Stimulated activated CD4-positive, alpha-beta T cell treated with anti-CD3 and anti-CD28 coated beads, Interleukin-4, amount 100 ng/mL, for 1 hour (primary cell): ENCODE data around the gene SPAG4.
A peak's percentile ranks its signal among the peaks of the same experiment; 100 is the strongest.

Experiments
- DNase-seq: peaks from one replicate; pipeline ENCODE4 v3.0.0-alpha.2; 2020

SPAG4 gene

DNA sequence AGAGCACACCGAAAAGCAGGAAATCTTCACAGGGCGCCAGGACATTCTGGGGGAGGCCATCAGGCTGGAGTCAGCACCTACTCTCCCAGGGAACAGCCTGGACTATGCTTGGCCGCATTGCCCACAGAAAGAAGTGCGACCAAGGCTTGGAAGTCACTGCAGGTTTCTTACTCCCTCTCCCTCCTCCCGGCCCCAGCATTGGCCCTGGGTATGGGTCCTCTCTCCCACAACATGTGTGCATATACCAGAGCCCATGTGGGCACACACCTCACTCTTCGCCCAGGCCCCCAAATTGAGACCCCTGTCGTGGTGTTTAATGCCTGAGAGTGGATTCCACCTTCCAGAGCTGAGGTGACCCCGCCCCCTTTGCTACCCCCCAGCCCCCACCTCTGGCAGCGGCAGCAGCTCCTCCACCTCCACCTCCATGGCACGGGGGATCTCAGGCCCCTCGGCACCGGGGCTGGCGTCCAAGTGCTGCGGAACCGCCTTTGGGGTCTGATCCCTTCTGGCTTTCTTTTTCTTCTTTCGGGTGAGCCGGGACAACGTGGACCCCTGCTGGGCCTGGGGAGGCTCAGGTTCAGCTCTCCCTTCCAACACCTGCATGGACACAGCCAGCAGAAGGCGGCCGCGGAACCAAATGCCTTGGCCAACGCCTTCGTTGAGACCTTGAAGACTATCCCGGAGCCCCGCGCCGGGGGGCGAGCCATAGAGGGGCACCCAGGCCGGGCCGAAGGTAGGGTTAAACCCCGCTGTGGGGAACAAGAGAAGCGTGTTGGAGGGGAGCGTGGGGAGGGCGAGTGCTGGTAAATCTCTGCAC is 15.2 kb upstream of the SPAG4 start:
- no peak for DNase-seq

DNA sequence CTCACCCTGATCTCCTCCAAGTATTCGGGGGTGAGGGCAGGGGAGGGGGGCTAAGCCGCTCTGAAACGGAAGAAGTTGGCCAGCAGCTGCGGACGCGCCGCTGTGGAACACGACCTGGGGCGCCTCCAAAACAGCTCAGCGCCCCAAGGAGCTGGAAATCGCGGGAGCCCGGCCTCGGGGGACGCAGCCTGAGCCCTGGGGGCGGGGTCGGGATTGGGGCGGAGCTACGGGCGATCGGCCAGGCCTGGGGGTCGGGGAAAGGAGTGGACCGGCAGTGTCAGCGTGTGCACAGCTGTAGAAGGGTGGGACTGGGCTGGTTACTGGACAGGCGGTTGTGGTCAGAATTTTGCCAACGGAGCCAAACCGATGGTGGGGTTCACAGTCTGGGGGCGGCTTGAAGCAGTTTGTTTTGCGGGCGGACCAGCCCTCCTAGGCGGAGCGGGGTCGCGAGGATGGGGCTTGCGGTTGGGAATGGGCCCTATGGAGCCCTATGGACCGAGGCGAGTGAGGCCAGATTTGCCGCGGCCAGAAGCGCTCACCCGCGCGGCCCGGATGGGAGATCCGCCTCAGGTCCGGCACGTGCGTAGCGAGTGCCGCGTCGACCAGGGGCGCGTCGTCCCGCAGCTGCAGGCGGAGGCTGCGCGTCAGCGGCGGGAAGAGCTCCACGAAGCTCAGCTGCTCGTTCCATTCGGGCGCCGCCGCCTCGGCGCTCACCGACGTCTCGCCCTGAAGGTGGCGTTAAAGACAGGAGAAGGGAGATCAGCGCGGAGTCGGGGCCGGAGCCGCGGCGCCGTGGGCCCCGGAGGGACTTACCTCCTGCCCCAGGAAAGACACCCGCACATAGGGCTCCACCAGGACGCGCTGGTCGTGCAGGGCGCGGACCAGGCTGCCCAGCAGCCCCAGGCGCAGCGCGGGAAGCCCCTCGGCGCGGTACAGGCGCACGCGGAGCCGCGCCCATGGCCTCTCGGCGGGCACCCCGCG is 14.3 kb upstream of the SPAG4 start:
- peak; percentile 78 for DNase-seq

DNA sequence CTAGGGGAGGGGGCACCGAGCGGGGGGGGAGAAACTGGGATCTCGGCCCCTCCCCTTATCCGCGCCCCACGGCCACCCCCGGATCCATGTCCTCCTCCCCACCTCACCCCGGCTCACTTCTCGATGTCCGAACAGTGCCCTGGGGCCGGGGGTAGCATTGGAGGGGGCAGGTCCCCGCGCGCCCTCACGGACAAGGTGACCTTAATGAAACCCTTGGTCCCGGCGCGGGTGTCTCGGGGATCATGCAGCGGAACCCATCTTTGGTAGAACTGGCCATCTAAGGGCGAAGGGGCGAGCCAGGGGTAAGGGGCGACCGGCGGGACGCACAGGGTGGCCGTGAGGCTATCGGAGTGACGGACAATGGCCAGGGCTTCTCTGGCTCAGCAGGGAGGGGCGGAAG is 13.6 kb upstream of the SPAG4 start:
- DNase-seq, result no peak

DNA sequence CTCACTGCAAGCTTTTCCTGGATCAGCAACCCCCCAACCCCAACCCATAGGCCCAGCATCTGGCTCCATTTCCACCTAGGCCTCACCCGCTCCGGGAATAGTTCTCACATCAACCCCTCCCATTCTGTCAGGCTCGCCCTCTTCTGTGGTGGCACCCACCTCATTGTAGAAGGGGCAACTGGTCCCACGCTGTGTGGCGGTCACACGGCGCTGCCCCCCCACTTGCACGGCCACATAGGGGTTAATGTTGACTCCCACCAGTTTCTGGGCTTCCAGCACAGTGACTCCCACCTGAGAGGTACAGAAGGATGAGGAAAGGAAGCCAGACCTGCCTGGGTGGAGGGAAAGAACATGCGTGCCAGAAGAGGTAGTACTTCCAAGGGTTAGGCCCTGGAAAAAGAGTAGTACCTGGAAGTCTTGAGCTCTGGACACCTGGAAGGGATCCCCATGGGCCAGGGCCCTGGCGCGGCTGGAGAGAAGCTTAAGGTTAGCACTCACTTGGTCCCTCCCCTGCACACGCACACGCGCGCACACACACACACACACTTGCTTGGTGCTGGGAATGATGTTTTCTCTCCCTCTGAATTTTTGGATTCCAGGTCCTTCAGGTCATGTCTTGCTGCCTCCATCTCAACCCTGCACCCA is 12.7 kb upstream of the SPAG4 start:
- no peak for DNase-seq

DNA sequence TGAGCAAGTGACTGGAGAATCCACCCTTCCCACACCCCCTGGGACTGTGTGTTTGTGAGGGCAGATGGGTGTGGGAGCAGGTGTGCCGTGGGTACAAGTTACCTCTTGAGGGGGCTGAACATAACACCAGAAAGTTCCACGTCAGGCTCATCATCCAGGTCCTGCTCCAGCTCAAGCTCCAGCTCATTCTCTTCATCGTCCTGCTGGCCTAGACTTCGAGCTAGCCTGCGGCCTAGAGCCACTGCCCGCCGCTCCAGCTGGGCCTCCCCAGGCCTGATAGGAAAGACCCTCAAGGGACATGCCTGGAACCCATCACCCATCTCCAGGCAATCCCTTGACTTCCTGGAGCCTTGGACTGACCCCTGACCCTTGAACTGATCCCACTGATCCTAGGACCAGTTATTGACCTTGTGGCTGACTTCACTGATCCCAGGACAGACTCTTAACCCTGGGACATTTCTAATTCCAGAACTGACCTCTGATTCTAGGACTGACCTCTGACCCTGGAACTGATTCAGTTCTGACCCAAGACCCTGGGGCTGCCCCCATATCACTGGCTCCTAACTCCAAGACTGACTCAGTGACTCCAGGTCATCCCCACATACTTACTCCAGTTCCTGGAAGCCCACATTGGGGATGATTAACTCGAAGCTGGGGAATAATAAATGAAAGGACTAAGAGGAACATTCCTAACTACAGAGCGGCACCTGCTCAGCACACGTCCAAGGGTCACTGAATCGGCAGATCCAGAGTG is 11.8 kb upstream of the SPAG4 start:
- no peak for DNase-seq

DNA sequence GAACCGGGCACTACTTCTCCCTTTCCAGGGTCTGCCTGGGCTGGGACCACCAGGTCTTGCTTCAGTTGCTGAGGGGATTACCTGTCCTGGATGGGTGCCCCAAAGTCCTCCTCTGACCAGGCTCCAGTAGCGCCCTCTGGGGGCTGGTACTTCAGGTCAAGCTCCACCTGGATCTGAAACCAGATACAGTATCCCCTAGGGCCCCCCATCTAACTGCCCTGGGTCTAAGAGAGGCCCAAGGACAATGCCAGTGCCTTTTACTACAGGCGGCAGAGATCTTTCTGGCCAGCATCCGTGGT is 11.2 kb upstream of the SPAG4 start:
- DNase-seq, result no peak

DNA sequence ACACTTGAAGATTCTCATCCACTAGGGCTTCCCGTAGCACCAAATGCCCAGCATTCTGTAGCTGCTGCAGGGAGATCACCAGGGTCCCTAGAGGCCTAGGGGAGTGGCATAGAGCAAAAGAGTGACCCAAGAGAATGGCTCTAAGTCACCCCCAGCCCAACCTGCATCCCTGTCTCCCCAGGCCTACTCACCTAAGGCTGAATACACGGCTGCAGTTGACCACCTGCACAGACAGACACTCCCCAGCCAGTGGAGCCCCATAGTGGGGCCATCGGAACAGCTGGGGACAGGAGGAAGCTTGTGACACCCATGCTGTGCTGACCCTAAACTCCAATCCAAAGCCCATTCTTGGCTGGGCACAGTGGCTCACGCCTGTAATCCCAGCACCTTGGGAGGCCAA is 9.5 kb upstream of the SPAG4 start:
- DNase-seq, result no peak

DNA sequence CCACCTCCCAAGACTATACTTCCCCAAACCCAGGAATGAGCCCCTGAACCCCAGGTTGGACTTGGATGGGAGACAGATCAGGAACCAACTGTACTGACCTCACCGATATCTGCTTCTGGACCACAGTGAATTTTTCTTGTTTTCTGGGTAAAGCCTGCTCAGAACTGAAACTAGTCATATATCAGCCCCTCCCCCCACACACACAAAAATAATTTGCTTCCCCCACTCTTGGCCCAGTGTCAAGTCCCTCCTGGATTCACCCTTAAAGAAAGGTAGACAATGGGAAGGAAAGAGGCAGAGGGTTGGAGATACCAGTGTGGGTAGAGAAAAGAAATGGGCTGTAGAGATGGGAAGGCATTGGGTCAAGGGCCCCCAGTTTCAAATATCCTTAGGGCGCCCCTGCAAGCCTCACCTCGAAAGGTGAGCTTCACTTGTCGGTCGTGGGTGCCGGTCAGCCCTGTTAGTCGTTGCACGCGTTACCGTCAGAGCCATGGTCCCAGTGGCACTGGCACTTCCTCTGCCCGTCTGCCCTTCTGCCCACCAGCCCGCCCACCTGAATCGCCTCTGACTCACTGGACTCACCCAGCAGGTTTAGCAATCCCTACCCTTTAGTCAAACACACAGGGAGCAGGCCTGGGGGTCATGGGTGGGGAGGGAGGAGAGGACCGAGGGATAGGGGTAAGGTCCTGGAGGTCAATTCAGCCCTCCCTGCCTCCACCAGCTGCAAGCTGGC is 8.5 kb upstream of the SPAG4 start:
- no peak for DNase-seq

DNA sequence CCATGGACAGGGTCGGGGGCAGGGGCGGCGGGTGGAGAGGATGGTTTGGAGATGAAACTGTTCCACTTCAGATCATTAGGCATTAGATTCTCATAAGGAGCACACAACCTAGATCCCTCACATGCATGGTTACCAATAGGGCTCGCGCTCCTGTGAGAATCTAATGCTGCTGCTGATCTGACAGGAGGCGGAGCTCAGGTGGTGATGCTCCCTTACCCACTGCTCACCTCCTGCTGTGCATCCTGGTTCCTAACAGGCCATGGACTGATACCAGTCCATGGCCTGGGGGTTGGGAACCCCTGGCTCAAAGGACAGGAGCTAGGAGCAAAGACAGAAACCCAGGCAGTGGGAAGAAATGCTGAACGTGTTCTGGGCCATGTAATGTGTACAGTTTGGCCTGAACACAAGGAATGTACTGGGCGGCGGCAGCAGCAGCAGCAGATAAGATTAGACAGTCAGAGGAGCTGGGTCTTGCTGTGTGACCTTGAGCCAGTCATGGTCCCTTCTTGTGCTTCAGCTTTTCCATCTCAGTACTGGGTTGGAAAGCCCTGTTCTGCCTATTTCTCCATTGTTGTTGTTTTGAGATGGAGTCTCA is 4.7 kb upstream of the SPAG4 start:
- no peak for DNase-seq

DNA sequence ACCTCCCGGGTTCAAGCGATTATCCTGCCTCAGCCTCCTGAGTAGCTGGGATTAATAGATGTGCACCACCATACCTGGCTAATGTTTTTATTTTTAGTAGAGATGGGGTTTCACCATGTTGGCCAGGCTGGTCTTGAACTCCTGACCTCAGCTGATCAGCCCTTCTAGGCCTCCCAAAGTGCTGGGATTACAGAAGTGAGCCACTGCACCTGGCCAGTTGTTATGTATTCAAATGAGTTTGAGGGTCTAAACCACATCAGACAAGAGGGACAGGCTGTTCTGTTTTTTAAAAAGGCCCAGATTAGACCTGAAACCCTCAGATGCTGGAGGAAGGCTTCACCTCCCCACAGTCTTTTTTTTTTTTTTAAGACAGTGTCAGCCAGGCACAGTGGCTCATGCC is 4.1 kb upstream of the SPAG4 start:
- DNase-seq, result no peak

DNA sequence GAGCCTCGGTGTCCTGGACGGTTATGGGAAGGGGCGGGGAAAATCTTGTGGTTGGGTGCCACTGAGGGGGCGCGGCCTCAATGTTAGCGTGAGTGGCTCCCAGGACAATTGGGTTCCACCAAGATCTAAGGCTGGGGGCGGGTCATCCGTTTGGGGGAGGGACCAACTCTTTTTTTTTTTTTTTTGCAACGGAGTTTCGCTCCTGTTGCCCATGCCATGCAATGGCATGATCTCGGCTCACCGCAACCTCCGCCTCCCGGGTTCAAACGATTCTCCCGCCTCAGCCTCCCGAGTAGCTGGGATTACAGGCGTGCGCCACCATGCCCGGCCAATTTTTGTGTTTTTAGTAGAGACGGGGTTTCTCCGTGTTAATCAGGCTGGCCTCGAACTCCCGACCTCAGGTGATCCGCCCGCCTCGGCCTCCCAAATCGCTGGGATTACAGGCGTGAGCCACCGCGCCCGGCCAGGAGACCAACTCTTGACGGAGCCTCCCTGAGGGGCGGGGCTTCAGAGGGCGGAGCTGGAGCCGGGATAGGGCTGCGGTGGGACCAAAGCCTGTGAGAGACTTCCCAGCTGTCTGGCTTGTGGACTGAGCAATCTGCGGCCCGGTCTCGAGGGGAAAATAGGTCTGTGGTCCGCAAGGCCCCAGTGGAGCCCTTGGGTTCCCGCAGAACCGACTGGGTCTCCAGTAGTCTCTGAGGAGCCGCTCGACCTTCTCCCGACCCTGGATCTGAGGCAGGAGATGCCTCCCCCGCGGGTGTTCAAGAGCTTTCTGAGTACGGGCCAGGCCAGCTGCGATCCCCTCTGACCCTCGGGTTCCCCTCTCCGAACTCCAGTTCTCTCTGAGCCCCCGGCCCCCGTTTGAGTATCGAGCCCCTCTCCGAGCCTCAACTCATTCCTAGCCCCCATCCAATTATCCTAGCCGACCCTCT is 1.1 kb downstream of the SPAG4 start:
- DNase-seq, result peak; percentile 53

DNA sequence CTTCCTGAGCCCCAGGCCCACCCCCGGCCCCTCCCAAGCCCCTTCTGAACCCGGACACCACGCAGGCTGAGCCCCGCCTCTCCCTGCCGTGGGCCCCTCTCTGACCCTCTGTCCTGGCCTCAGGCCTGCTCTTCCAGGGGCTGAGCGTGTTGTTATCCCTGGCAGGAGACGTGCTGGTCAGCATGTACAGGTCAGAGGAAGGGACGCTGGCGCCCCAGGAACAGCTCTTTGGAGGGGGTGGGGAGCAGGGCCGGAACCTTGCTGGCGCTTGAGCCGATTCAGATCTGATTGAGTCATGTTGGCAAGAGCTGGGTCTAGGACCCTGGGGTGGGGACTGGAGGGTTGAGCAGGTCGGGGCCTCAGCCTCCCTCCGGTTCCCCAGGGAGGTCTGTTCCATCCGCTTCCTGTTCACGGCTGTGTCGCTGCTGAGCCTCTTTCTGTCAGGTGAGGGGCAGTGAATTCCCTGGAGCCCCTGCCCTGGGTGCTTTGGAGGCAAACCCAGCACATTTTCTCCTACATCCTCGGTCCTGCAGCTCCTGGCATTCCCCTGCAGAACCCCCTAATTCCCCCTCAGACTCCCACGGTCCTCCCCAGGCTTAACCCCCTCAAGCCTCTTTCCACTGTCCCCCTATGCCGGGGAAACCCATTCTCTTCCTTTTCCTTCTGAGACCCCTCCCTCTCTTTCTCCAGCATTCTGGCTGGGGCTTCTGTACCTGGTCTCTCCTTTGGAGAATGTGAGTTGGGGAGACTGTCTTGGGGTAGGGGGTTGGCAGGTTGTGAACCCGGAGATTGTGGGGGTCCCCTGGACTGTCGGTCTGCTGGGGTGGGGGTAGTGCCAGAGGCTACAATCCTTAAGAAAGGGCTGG is 2.0 kb downstream of the SPAG4 start:
- DNase-seq, result peak; percentile 34

DNA sequence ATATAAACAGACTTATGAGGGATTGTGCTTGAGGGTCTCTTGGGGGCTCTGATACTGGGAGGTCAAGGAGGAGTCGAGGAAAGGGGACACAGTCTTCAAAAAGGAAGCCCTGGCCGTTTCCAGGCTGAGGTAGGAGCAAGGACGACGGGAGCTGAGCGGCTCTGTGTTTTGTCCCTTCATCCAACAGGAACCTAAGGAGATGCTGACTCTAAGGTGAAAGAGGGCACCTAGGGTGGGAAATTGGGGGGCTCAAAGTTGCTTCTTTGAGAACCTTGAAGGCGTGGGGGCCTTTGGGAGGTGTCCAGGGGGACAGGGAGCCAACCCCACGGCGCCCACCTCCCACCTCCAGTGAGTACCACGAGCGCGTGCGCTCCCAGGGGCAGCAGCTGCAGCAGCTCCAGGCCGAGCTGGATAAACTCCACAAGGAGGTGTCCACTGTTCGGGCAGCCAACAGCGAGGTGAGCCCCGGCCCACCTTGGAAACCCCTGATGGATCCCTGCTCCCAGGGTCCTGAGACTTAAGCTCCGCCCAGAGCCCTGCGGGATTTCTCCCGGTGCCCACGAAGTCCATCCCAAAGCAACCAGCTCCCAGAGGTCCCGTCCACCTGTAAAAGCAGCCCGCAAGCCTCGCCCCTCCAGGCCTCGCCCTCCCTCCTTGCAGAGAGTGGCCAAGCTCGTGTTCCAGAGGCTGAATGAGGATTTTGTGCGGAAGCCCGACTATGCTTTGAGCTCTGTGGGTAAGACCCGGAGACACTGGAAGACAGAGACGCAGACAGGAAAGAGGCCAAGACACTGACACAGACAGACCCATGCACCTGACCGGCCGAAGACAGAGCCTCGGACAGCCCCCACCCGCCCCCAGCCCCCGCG is 2.9 kb downstream of the SPAG4 start:
- peak; percentile 15 for DNase-seq

DNA sequence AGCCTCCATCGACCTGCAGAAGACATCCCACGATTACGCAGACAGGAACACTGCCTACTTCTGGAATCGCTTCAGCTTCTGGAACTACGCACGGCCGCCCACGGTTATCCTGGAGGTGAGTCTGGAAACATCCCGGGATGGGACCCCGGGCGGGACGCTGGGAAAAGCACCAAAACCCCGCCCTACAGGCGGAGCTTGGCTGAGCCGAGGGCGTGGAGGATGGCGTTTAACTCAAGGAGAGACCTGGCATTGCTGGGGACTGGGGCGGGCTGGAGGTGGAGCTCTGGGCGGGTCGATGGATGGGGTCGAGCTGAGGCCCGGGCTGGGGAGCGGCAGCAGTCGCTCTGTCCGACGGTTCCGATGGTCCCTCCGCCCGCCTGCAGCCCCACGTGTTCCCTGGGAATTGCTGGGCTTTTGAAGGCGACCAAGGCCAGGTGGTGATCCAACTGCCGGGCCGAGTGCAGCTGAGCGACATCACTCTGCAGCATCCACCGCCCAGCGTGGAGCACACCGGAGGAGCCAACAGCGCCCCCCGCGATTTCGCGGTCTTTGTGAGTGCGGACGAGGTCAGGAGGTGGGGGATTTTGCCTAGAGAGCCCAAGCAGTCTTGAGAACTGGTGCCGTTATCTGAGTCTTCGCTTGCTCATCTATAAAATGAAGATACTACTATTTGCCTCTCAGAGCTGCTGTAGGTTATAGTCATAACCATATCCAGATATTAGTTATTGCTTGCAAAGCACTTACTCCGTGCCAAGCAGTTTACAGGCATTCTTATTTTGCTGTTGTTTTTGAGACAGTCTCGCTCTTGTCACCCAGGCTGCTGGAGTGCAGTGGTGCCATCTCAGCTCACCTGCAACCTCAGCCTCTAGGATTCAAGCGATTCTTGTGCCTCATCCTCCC is 3.8 kb downstream of the SPAG4 start:
- peak; percentile 86 for DNase-seq

DNA sequence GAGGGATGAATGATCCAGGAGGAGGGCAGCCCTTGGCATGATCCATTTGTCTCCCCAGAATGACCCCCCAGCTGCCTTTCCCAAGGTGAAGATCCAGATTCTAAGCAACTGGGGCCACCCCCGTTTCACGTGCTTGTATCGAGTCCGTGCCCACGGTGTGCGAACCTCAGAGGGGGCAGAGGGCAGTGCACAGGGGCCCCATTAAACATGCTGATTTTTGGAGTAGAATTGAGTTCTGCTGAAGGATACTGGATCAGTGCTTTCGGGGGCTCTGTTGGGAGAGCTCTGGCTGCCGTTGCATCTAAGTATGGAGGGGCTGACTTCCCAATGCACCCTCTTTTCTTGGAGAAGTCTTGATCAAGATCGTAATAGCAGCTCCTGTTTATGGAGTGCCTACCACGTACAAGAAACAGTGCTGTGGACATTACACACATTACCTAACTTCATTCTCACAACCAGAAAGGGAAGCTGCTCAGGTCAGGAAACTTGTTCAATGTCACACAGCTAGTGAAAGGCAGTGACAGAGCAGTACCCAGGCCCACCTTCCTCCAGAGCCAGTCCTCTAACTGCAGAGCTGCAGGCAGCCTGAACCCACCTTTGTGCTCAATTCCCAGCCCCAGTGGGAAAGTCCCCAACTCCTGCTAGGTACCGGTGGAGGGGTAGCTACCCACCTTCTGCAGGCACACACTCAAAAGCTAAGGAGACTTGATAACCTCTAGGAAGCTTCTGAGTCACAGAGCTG is 5.4 kb downstream of the SPAG4 start:
- no peak for DNase-seq

DNA sequence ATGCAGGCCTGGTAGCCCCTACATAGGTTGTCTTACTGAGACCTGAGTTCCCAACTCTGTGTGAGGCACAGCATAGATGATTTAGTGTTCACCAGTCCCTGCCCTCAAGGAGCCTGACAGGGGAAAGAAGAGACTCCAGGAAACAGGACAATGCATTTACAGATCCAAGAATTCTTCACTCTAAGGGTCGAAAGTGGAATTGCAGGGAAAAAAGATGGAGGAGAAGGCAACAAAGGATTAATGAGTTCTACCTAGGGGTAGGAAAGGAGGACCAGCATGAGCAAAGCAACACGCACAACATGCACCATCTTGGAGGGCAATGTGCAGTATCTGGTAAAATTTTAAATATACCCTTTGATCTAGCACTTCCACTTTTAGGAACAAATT is 5.9 kb downstream of the SPAG4 start:
- DNase-seq, result no peak
